ENCODE results near the gene MPI.

DNA sequence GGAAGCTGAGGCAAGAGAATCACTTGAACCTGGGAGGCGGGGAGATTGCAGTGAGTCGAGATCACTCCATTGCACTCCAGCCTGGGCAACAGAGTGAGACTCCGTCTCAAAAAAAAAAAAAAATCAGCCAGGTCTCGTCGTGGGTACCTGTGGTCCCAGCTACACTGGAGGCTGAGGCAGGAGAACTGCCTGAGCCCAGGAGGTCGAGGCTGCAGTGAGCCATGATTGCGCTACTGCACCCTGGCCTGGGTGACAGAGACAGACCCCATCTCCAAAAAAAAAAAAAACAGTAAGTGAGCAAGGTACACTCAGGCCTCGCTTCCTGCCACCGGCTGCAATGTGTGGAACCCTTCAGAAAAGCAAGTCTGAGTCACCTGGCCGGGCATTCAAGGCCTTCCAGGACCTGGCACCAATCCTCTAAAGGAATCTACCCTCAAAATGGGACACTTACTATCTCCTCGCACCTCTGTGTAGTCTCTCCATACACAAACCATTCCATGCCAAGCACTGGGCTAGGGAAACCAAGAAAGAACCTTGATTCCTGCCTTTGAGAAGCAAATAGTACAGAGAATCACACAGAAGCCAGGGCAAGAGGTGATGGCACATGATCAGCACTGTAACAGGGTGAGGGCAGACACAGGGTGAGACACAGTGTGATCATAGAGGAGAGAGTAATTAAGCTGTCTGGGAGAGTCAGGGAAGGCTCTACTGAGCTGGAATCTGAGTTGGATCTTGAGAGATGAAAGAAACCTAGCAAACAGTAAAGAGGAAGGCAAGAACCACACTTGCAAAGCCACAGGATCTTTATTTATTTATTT lies 26.4 kb upstream of the MPI start:
- TF ChIP-seq, protein P1, sequence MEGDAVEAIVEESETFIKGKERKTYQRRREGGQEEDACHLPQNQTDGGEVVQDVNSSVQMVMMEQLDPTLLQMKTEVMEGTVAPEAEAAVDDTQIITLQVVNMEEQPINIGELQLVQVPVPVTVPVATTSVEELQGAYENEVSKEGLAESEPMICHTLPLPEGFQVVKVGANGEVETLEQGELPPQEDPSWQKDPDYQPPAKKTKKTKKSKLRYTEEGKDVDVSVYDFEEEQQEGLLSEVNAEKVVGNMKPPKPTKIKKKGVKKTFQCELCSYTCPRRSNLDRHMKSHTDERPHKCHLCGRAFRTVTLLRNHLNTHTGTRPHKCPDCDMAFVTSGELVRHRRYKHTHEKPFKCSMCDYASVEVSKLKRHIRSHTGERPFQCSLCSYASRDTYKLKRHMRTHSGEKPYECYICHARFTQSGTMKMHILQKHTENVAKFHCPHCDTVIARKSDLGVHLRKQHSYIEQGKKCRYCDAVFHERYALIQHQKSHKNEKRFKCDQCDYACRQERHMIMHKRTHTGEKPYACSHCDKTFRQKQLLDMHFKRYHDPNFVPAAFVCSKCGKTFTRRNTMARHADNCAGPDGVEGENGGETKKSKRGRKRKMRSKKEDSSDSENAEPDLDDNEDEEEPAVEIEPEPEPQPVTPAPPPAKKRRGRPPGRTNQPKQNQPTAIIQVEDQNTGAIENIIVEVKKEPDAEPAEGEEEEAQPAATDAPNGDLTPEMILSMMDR (IDR thresholded peaks at IDR 0.05; ENCODE audit: control extremely low read depth in 1 of 3, insufficient read depth in 1 of 3, low read depth in 1 of 3, low read length in 3 of 3): no peak
- TF ChIP-seq EZH2 (IDR thresholded peaks at IDR 0.05; ENCODE audit: low read depth, low read length, severe bottlenecking) (no peak), RXRA (IDR thresholded peaks at IDR 0.05; ENCODE audit: insufficient read depth, low read depth, low read length) (no peak), RNF2 (IDR thresholded peaks at IDR 0.05; ENCODE audit: borderline replicate concordance, low read depth, low read length, missing control alignments, poor library complexity, severe bottlenecking) (no peak), FOSL1 (IDR thresholded peaks at IDR 0.05; ENCODE audit: insufficient read depth, low read depth, low read length) (no peak), SRF (IDR thresholded peaks at IDR 0.05; ENCODE audit: low read depth, low read length) (no peak), BCL11A (IDR thresholded peaks at IDR 0.05; ENCODE audit: low read depth in 2 of 2, low read length in 2 of 2) (no peak), POLR2A (IDR thresholded peaks at IDR 0.05; ENCODE audit: control extremely low read depth in 1 of 2, low read depth in 2 of 2, low read length in 2 of 2) (no peak), CEBPB (IDR thresholded peaks at IDR 0.05; ENCODE audit: low read depth, low read length) (no peak), KDM5A (IDR thresholded peaks at IDR 0.05; ENCODE audit: low read length) (no peak), CHD1 (IDR thresholded peaks at IDR 0.05; ENCODE audit: low read depth, low read length) (no peak), ZNF274 (IDR thresholded peaks at IDR 0.05; ENCODE audit: borderline replicate concordance, extremely low read depth, low read length) (no peak), CHD2 (IDR thresholded peaks at IDR 0.05; ENCODE audit: low read length) (no peak)
